GM06990 (cell line): ENCODE measurements around the gene MYL9.

Source experiments
- DNase-seq: peaks from one replicate; pipeline ENCODE4 v3.0.0-alpha.2; 2011; ENCODE audit not compliant: insufficient read length; ENCODE audit errors: extremely low read depth
- H3K27me3 ChIP-seq: replicated peaks from 2 replicates; pipeline ENCODE4 v1.6.0; 2011; ENCODE audit warnings: low read length; ENCODE audit not compliant: control insufficient read depth, insufficient read depth
- H3K36me3 ChIP-seq: 2 replicates; pipeline ENCODE4 v1.5.1; 2011; ENCODE audit warnings: low read length; ENCODE audit not compliant: control insufficient read depth, insufficient read depth
- H3K4me3 ChIP-seq: replicated peaks from 2 replicates; pipeline ENCODE4 v1.5.1; 2011; ENCODE audit warnings: low read depth, mild to moderate bottlenecking, control low read depth, low read length
- TF ChIP-seq, protein P1 (sequence below): IDR thresholded peaks from 2 replicates; pipeline ENCODE4 v1.5.1; 2011; ENCODE audit warnings: low read length, control low read depth, mild to moderate bottlenecking, inconsistent platforms; ENCODE audit not compliant: insufficient read depth, poor library complexity, severe bottlenecking

MYL9 gene

DNA sequence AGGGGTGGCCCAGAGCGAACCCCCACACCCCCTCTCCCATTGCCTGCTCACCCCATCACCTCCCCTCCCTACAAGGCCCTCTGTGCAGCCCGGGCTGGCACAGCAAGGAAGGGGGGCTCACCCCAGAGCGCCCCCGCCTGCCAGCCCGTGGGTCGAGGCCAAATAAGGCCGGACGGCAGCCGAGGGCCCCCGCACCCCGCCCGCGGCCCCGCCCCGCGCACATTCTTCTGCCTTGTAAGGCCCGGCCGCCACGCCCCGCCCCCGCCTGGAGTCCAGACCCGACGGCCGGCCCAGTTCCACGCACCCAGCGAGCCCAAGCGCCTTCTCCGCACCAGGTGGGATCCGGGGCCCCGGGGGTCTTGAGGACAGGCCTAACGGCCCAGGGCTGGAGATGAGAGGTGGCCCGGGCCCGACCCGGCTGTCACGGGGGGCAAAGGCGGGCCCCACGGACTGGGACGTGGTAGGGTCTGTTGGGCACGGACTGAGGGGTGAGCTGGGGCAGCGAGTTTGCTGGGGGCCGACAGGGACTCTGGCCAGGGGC, at the start of gene MYL9:
TSS of gene MYL9 (plus strand) at position 293 of the 541 bp plus-strand sequence. CDS start 3,366 bp downstream, outside the sequence.
- peak; percentile 44 for DNase-seq

DNA sequence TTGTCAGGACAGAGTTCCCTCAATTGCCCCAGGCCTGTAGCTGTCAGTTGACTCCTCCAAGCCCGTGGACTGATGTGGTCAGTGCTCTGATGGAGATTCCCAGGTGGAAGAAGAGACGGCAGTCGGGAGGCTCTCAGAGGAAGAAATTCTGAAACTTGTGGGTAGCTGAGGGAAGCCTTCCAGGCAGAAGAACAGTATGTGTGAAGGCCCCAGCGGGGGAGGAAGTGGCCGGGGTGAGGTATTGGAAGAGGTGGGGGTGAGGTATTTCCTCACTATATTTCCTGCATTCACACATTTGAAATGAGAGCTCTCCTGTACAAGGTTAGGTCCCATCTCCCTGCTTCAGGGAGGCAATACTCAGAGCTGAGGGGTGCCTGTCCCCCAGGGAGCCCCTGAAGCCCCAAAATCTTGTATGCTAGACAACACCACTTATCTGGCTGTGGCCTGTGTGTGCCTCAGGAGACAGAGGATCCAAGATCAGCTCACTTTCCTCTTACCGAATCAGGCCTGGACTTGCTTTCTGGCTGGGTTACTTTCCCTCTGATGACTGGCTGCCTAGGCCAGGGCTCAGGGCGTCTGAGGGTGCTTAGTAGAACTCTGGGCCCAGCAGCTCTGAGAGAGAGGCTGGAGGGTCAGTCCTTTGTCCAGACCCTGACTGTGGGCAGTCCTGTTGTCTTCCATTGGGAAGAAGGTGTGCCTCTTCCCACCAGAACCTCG, 49.3 kb upstream of the MYL9 start:
- TF ChIP-seq, protein P1, sequence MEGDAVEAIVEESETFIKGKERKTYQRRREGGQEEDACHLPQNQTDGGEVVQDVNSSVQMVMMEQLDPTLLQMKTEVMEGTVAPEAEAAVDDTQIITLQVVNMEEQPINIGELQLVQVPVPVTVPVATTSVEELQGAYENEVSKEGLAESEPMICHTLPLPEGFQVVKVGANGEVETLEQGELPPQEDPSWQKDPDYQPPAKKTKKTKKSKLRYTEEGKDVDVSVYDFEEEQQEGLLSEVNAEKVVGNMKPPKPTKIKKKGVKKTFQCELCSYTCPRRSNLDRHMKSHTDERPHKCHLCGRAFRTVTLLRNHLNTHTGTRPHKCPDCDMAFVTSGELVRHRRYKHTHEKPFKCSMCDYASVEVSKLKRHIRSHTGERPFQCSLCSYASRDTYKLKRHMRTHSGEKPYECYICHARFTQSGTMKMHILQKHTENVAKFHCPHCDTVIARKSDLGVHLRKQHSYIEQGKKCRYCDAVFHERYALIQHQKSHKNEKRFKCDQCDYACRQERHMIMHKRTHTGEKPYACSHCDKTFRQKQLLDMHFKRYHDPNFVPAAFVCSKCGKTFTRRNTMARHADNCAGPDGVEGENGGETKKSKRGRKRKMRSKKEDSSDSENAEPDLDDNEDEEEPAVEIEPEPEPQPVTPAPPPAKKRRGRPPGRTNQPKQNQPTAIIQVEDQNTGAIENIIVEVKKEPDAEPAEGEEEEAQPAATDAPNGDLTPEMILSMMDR: no peak
- no peak overlapping the region for H3K4me3 ChIP-seq

More for the DNA sequence above, at the start of gene MYL9:
- Histone ChIP-seq H3K27me3 (no peaks in the 10 kb centered on the region), H3K4me3 (peak within 1 kb of the TSS; percentile 68), H3K36me3 (no peaks in the 10 kb centered on the region)
- TF ChIP-seq, protein P1: no peak

DNA sequence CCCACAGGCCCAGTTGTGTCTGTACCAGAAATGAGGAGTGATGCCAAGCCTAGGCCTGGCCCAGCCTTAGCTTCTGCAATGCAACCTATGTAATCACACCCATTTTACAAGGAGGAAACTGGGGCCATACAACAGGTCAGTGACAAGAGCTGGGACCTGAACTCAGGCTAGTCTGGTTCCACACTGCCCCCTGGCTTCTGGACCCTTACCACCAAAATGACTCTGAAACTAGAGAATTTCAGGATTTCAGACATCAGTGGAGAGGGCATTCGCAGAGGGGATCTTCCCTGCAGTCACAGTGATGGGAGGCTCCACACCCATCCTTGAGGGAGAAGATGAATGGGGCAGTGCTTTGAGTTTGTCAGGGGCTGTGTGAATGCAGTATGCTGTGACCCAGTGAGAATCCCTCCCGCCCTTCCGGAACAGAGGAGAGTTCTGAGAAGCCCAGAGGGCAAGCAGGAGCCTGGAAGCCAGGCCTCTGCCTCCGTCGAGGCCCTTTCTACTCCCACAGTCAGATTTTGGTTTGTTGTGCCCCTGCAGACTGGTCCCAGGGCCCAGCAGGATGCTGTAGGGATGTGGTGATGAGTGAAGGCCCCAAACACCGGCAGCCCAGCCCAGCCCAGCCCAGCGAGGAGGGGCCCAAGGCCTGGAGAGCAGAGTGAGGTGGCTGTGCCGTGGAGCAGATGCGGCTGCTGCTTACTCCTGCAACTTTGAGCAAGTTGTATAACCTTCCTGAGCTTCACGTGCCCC, 48.1 kb upstream of the MYL9 start:
- DNase-seq: no peak
- H3K4me3 ChIP-seq: no peak overlapping the region
- H3K36me3 ChIP-seq: peaks cover 13% of the 10 kb centered on the region
- TF ChIP-seq, protein P1: peak; percentile 17
- no peaks in the 10 kb centered on the region for H3K27me3 ChIP-seq

More for the DNA sequence above, 49.3 kb upstream of the MYL9 start:
- no peak for DNase-seq
- Histone ChIP-seq H3K27me3 (no peaks in the 10 kb centered on the region), H3K36me3 (peaks cover 6% of the 10 kb centered on the region)

DNA sequence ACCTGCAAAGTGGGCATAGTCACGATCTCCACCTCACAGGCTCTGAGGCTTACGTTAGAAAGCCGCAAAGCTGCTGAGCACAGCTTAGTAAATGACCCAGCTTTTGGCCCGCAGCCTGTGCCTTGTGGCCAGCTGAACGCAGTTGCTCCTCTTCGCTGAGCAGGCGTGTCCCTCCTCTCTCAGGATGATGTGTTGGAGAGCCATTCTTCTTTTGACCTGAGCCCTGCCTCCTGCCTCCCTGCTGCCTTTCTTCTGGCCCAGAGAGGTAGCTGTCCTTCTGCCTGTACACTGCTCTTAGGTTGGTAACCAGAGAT, 47.6 kb upstream of the MYL9 start:
- DNase-seq: no peak
- peaks cover 13% of the 10 kb centered on the region for H3K36me3 ChIP-seq
- H3K4me3 ChIP-seq: no peak overlapping the region
- TF ChIP-seq, protein P1: no peak
- no peaks in the 10 kb centered on the region for H3K27me3 ChIP-seq

DNA sequence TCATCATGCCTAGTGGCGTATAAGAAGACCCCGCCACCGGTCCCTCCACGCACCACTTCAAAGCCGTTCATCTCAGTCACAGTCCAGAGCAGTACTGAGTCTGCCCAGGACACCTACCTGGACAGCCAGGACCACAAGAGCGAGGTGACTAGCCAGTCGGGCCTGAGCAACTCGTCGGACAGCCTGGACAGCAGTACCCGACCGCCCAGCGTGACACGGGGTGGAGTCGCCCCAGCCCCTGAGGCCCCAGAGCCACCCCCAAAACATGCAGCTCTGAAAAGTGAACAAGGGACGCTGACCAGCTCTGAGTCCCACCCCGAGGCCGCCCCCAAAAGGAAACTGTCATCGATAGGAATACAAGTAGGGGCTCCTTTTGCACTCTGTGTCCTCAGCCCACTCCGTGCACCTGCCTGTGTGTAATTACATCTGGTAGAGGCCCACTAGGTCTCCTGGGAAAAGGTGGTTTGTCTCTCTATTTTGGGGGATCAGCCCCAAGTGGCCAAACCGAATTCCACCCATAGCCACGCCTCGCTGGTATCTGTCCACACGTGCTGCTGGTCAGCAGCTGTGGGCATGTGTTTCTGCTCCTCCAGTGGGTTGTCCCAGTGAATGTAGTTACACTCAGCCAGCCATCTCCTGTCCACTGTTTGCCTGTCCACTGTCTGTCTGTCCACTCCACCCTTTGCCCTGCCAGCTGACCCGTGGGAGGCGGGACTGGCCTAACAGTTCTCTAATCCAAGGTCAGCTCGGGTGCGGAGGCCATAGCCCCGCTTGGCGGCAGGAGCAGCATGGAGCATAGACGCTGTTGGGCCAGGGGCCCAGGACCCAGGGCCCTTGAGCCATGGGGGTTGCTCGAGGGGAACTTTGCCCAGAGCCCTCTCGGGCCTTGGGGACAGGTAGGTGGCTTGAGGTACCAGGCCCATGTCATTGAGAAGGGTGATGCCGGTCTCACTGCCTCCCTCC, 44.3 kb upstream of the MYL9 start:
- Histone ChIP-seq H3K27me3 (no peaks in the 10 kb centered on the region), H3K4me3 (no peak overlapping the region), H3K36me3 (peaks cover 24% of the 10 kb centered on the region)
- TF ChIP-seq, protein P1: no peak
- no peak for DNase-seq
